Caki2 (cell line): Measurements from ENCODE around the gene TTC38. TPM values are rescaled to one million over a fixed set of nuclear protein-coding genes. Genes with fewer than 3 reads are reported as not detected.

ENCODE experiments used
- DNase-seq: peaks from one replicate; pipeline ENCODE4 v3.0.0-alpha.2; 2015; ENCODE audit warnings: low read depth
- in situ Hi-C: cut with HindIII; loops from 2 replicates; pipeline ENCODE4 v1.10.0; 2016; ENCODE audit warnings: low sequenced_read_pairs, low pct_unique_long_range_greater_than_20kb, mixed read lengths
- total RNA-seq: library from RNA; depleted of rRNA; stranded (reverse); fragments of >200 nt; shearing (Covaris generic); gene quantifications from 2 replicates; pipeline ENCODE4 v1.2.3, GENCODE V29; 2014; ENCODE audit warnings: low replicate concordance; rRNA removed

The TTC38 gene
- total RNA-seq = 26.0 and 46.5 TPM in 2 replicates

DNA sequence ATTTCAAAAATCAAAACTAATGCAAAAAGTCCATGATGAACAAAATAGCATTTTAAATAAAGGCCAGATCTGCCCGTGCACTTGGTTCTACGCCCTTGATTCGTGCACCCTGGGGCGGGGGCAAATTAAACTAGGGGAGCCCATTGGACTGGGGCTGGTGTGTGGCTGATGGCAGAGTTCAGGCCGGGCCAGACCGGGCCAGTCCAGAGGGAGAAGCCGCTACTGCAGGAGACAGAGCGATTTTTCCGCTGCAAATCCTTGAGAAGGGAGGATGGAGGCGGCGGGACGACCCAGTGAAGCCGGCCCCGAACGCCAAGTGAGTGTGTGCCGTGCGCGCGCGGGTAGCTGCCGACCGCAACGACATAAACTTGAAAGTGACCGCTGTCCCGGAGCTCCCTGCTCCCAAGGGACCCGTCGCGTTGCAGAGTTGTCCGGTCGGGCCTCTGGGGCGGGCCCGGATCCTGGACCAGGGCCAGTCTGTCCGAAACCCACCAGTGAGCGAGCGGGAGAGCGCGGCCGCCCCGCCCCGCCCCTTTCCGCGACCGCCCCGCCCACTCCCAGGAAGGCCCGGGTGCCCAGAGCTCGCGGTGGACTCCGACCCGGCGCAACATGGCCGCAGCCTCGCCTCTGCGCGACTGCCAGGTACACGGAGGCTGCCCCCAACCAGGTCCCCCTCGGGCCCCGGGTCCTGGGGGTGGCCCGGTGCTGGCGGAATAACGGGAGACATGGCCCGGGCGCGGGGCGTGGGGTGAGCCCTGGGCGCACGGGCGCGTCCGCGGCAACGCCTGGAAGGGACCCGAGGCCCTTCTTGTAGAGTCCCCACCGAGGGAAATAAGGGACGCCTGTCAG, at the start of gene TTC38:
TSS of gene TTC38 (plus strand) at position 578 of the 849 bp plus-strand sequence. CDS start at position 610, 32 bp downstream.
- DNase-seq = peak; percentile 86
- in situ Hi-C loops = loop anchor here (25.0 kb wide), 1 partner anchor 130 kb away; no protein-coding TSS in a partner anchor

DNA sequence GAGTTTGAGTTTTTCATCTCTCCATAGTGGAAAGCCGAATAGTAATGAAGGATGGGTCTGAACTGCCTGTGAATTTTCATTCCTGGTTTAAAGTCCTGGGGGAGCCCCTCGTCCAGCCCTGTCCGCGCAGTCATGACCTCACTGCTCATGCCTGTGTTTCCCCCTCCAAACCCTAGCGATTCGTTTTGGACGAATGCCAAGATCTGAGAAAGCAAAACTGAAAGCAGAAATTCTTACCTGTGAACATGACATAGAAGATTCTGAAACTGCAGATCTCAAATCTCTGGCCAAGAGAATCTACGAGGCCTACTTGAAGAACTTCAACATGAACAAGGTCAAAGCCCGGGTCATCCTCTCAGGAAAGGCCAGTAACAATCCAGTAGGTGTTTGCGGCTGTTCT, 48.2 kb upstream of the TTC38 start:
- DNase-seq = no peak
- in situ Hi-C loops = no loop called here

DNA sequence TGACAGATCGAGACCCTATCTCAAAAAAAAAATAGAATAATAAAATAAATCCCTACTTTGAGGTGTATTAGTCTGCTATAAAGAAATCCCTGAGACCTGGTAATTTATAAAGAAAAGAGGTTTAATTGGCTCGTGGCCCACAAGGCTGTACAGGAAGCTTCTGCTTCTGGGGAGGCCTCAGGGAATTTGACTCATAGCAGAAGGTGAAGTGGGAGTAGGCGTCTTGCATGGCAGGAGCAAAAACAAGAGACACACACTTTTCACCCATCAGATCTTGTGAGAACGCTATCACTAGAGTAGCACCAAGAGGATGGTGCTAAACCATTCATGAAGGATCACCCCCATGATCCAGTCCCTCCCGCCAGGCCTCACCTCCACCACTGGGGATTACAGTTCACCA, 46.9 kb upstream of the TTC38 start:
- DNase-seq = no peak
- in situ Hi-C loops = no loop called here

DNA sequence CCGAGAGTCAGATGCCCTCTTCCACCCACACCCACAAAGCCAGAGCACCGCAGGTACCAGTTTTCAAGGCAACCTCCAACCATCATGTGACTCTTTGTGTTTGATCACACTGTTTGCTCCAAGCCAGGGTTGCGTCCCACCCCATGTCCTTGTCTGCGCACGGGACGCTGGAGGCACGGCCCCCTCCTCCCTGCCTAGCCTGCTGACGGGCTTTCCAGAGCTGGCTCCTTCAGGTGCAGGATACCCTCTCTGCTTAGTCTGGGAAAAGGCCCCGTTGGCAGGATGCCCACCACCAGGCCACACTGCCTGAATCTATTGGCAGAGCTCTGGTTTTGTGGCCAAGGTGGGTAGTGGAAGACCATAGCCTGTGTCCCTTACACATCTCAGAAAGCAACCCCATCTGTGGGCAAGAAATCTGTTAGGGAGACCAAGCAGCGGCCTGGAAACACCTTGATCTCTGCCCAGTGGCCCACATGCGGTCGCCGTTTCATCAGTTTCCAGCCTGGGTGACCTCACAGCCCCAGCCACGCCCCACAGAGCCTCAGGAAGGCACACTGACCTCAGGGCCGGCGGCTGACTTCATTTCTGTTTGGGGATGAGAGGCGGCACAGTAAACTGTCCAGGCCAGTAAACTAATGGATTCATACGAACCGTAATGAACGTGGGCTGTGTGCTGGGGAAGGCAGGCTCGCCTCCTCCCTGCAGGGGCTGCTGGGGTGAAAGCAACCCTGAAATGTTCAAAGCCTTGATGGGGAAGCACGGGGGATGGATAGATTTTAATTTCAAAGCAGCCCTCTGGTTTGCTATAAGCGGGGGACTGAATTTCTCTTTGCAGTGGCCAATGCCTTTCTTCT, 43.5 kb upstream of the TTC38 start:
- in situ Hi-C loops = no loop called here

DNA sequence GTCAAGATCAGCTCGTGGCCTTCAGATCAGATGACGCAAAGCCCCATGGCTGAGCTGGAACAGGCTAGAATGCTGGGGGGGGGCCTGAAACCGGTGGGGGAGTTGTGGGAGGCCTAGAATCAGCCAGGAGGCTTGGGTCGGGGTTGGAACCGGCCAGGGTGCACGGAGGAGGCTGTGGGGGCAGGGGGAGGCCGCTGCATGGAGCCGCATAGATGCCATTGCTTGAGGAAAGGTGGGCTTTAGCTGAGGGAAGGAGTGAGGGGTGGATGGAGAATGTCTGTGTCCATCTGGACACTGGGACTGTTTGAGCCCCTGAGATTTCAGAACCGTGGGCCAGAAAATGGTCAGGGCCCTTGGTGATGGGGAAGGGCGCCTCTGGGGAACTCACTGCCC, 42.9 kb upstream of the TTC38 start:
- in situ Hi-C loops = no loop called here
- no peak for DNase-seq

More for the DNA sequence above, 43.5 kb upstream of the TTC38 start:
- DNase-seq = no peak

DNA sequence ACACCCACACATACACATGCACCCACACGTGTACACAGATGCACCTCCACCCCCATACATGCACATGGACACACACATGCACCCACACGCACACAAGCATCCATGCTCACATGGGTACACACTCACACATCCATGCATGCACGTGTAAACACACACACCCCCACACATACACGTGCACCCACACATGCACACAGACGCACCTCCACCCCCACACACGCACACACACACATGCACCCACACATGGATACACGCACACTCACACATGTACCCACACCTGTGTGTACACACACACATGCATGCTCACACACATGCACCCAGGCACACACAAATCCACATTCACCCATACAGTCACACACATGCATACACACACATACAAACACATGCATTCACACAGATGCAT, 42.2 kb upstream of the TTC38 start:
- no peak for DNase-seq
- in situ Hi-C loops = no loop called here

DNA sequence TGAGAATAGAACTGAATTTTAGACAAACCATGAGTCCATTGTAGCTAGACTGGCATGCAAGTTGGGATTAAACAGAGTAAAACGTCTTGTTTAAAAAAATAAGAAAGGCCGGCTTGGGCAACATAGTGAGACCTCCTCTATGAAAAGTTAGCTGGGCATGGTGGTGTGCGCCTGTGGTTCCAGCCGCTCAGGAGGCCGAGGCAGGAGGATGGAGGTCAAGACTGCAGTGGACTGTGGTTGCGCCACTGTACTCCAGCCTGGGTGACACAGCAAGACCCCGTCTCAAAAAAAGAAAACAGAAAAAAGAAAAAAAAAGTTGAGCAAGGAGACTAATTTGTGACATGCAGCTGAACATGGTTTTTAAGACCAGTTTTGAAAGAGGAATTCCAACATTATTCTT, 41.2 kb upstream of the TTC38 start:
- in situ Hi-C loops = no loop called here
- DNase-seq = no peak

DNA sequence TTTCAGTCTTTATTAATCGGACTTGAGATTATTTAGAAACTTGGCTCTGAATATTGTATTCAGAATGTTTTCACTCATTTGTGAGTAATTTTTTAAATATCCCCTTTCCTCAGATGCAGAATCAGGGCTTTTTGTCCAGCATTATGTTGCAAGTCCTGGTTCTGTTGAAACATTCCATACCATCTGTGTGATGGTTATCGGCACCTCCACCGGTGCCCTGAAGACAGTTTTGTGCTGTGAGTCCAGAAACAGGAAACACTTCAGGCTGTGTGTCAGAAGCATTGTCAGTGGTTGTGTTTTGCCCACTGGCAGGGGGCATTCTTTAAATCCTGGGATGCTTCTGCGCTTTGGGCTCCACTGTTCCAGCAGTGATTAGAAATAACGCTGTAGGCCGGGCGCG, 38.1 kb upstream of the TTC38 start:
- DNase-seq = no peak
- in situ Hi-C loops = no loop called here

DNA sequence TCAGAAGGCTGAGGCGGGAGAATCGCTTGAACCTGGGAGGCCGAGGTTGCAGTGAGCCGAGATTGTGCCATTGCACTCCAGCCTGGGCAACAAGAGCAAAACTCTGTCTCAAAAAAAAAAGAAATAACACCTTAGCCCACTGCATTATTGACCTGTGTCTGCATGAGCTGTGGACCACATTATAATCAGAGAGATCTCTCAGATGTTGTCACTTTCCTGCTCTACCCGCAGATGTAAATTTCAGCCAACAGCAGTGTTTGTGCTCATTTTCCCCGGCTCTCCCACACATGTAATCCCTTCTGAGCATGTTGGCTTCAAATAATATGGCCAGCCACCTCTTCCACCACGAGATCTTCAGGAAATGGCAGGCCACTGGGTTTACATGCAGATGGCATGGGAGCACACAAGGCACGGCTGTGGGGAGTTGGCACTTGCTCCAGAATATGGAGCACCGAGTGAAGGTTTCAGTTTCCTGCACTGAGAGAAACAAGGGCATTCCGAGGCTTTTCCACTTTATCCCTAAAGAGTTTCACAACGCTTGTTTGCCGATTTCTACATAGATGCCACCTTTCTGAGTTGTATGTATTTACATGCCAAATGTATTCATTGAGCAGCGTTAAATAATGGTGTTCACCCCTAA, 37.4 kb upstream of the TTC38 start:
- no peak for DNase-seq
- in situ Hi-C loops = no loop called here

DNA sequence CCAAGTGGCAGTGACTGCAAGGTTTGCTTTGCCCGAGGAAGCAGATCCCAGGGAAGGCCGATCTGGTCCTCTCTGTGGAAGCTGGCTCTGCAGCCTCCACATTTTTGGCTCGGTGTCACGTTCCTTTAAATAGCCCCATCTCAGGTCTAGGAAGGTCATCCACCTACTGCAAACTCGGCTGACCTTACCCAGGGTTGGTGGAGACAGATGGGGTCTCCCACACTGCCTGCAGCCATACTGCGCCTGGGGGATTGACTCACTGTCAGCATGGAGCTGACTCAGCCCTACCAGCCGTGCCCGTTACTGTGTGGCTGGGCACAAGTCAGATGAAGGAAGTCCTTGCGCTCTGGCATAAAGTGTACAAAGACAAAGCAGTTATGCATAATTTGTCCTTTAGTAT, 34.6 kb upstream of the TTC38 start:
- DNase-seq = no peak
- in situ Hi-C loops = no loop called here

DNA sequence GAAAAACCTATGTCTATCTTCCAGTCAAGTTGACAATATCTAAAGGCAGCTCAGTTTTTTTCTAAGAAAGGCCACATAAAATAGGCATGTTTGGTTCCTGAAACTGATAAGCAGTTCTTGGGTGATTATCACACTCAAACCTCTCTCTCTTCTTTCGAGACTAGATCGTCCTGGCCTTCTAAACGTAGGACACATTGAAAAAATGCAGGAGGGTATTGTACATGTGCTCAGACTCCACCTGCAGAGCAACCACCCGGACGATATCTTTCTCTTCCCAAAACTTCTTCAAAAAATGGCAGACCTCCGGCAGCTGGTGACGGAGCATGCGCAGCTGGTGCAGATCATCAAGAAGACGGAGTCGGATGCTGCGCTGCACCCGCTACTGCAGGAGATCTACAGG, 32.8 kb upstream of the TTC38 start:
- in situ Hi-C loops = no loop called here
- DNase-seq = no peak

DNA sequence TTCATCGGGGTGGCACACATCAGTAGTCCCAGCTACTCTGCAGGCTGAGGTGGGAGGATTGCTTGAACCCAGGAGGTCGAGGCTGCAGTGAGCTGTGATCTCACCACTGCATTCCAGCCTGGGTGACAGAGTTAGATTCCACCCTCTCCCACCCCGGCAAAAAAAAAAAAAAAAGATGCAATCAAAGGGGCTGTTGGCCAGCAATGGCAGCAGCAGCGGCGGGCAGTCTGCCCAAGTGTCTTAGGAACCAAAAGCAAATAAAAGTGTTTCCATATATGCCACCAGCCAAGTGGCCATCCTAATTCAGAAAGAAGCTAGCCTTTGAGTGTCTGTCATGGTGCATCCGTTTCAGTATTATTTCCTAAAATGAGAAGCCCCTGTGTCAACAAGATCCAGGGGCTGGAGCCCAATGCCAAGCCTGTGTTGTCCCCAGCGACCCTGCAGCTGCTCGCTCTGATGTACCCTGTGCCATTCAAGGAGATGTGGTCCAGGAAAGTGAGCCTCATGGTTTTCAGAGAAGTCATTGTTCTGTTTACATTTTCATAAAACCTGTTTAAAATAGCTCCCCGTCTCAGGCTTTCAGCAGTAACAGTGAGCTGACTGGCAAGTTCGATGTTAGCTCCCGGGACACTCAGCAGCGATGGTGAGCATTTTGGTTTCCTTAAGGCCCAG, 30.2 kb upstream of the TTC38 start:
- no peak for DNase-seq

DNA sequence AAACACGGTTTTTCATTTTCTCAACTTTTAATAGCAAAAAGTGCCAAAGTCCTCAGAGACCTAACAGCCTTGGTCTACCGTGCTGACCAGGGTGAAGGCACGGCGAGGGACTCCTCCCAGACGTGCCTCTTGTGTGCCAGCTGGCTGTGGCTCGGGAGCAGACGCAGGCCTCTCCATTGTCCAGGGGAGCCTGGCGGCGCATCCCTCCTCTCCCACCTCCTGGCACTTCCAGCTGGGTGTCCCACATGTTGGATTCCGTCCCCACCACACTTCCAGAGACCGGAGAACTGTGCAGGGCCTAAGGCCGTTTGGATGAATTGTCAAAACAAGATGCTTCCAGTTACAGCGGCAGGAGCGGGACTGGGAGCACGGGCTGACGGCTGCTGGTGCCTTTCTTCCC, 29.3 kb upstream of the TTC38 start:
- DNase-seq = no peak
- in situ Hi-C loops = no loop called here

More for the DNA sequence above, 30.2 kb upstream of the TTC38 start:
- in situ Hi-C loops = no loop called here

DNA sequence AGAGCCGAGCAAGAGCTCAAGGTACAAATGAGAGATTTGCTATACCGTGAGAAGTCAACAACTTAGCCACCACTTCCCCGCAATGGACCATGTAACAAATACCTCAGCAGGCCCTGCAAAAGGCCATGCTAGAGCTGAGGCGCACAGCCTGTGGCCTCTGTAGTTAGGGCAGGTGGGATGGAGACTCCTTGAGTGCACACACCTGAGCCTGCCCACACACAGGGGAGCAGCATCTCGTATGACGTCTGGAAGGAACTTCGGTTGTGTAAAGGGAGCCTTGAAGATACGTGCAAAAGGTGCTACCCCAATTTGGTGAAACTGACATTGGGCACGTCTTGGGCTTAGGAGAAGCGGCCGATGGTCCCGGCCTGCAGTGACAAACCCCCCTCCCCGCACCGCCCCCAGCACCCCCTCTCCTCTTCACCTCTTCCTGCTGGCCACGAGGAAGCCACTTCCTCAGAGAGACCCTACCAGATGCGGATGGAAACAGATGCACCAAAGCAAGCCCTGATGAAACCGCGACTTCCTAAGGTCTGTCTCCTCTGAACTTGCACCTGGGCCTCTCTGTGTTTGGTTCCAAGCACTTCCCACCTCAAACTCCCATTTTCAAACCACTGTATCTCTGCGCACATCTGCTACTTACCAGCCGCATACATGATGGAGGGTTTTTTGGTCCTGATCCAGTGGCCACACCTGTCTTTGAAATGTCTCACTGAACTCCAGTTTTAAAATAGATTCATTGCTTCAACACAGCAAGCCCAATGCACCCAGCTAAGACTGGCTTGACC, 28.4 kb upstream of the TTC38 start:
- DNase-seq = no peak
- in situ Hi-C loops = no loop called here

DNA sequence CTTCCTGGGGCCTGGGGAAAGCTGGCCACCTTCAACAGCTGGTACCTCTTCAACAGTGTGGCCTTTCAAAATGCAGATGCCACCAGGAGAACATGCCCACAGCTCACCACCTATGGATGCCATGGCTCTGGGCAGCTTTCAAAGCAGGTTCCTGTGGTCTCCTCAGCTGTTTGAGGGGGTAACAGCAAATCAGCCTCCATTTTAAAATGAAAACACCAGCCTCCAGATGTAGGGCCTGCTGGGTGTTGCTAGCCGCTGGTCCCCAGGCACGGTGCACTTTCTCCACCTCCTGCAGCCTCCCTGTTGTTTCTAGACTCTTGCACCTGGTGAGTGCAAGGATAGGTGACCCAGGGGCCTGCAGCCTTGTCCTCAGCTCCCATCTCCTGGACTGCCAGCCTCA, 27.7 kb upstream of the TTC38 start:
- in situ Hi-C loops = no loop called here

DNA sequence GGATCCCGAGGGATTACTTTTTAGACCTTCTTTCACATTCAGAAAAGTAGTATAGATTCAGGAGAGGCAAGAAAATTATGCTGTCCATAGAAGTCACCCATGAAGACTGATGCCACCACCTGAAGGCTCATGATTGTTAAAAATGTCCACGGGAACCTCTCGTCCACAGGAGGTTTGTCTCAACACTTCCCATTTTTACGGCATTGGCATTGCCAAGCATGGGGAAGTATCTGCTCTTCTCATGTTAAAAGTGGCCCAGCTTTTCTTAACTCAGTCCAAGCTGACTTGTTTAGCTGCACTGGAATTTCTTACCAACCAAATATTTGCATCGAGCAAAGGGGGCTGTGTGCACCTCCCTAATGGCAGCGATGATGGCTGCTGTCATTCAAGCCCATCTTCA, 27.3 kb upstream of the TTC38 start:
- in situ Hi-C loops = no loop called here
- no peak for DNase-seq

More for the DNA sequence above, 27.7 kb upstream of the TTC38 start:
- no peak for DNase-seq

DNA sequence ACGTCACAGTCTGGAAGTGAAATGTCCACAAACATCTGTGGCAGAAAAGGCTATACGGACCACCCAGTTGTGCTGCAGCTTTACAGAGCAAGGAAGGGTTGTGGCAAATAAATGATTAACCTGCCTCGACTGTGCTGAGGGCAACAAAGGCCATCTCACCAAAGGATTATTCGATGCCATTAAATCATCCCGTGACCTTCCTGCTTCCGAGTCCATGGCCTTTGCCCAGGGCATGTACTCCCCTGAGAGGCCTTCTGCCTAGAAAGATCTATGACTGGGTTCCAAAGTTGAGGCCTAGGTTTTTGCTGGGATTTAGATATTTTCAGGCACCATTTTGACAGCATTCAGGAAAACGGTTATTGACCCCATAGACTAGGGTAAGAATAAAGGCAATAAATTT, 26.9 kb upstream of the TTC38 start:
- in situ Hi-C loops = no loop called here
- no peak for DNase-seq
